GM21825 (cell line): ENCODE results near the gene PLIN1.

Experiments used
- ATAC-seq: cut with Tn5 transposase; IDR thresholded peaks from one replicate; pipeline ENCODE4 v1.9.1; 2021; ENCODE audit warnings: mild to moderate bottlenecking, moderate library complexity; ENCODE audit not compliant: unreplicated experiment

The PLIN1 gene

DNA sequence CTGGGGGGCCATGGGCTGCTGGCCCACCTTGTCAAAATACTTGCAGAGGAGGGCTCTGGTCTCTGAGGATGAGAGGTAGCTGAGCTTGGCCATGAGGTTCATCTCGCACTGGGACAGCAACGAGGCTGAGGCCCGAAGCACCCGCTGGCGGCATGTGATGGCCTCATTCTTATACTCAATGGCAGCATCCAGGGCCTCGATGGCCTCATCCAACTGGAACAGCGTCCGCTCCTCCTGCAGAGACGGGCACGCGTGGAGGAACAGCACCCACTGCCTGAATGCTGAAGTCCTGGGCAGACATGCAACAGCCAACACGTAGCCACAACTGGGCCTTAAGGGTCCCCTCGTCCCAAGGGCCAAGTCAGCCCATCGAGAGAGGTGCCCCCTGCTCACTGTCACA is 48.9 kb downstream of the PLIN1 start:
- ATAC-seq, result no peak

DNA sequence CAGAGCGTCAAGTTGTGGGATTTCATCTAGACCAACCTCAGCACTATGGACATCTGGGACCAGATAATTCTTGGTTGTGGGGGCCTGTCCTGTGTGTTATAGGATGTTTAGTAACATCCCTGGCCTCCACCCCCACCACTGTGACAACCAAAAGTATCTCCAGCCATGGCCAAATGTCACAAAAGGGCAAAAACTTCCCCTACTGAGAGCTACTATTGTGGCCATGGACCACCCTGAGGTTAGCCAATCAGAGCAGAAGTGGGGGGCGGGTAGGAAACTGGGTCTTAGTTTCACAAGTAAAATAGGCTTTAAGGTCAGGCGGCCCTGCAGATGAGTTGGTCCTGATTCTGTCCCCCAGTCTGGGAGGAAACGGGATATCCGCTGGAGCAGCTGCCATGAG is 49.3 kb downstream of the PLIN1 start:
- no peak for ATAC-seq

- no peak for ATAC-seq
Measured at GRCh38 chr15:89628806-89629715, 50.1 kb downstream of the PLIN1 start.

DNA sequence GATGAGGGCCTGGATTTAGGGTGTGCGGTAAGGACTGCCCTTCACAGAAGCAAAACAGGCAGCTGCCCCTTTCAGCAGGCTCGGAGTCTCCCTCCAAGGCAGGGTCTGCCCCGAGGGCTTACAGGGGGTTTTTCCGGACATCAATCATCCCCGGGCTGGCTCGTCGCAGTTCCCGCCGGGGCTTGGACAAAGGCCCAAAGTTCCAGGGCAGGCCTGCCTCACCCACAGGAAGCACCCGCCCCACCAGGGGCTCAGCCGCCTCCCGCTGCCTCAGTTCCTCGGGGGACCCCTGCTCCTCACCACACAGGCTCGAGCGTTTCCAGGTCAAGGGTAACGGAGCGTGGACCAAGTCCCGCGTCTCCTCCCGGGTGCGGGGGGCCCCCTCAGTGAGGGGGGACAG is 50.9 kb downstream of the PLIN1 start:
- ATAC-seq, result no peak

DNA sequence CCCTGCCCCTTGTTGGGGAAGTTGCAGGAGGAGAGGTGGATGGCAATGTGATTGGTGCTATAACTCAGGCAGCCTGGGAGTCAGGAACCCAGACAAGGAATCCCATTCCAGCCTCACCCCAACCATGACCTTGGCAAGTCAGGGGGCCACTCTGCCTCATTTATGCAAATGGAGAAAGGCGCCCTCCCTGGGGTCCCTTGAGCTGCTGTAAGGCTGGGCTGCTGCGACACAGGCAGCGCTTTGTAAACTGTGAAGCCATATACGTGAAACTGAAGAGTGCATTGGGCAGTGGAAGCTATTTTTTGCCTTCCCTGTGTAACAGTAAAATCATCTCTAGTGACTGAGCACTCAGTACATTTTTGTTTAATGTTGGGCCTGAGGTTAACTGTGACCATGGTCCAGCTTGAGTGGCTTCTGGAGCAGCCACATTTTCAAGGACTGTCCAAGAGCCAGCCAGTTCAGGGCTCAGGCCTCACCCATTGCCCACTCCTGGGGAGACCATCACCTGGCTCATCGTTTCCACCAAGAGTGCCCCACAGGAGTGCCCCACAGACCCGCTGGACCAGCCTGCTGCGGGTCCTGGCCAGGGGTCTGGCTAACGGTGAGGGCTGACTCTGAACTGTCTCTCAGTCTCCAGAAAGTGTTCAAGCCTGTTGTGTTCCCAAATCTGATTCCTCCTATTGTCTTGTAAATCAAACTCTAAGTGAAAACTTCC is 51.8 kb downstream of the PLIN1 start:
- ATAC-seq, result no peak

DNA sequence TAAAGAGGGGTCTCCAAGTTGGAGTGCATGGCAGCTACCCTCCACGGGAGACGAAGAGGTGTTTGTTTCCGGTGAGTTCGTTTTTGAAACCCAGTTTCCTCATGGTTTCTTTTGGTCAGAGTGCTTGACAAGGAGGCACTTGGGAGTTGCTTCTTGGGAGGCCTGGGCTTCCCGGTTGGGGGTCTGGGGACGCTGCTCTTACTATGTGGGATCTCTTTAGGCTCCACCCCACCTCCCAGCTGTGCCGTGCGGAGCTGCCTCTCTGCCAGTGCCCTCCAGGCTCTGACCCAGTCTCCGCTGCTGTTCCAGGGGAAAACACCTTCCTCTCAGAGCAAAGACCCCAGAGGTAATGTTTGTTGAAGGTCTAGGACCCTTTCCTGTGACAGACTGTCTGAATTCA is 53.5 kb downstream of the PLIN1 start:
- ATAC-seq, result no peak

- no peak for ATAC-seq
Measured at GRCh38 chr15:89623165-89623564, 56.0 kb downstream of the PLIN1 start.

DNA sequence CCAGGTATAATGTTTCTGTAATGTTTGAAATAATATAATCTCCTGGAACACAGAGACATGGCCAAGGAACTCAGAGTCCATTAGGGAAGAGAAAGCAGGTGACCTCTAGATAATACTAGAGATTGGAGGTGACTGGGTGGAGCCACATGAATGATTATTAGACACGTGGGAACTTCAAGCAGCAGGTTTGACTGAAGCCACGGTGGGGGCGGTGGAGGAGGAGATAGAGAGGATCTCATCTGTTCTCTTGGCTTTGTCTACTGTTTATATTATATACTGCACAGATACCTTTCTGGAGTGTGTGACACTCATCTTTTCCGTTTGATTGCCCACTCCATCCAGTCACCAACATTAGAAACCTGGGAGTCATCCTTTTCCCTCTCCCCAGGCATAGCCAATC is 57.6 kb downstream of the PLIN1 start:
- no peak for ATAC-seq

DNA sequence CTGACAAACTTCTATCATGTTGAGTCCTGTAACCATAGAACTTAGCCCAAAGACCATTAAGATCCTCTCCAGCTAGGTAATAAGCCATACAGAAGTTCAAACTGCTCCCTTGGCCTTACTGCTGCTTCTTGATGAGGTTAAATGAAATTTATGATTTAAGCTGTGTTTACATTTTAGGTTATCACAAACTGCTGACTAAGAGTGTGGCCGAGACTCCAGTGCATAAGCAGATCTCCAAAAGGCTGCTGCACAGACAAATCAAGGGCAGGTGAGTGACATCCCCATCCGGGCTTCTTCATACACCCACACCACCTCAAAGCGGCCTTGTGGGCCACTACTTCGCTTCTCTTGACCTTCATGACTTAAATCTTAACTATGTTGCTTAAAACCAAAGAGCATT is 62.9 kb downstream of the PLIN1 start:
- ATAC-seq, result no peak

GRCh38 chr15:89615135-89615534 is 64.0 kb downstream of the PLIN1 start:
- no peak for ATAC-seq
